ENCODE data around the gene TNFRSF14.

DNA sequence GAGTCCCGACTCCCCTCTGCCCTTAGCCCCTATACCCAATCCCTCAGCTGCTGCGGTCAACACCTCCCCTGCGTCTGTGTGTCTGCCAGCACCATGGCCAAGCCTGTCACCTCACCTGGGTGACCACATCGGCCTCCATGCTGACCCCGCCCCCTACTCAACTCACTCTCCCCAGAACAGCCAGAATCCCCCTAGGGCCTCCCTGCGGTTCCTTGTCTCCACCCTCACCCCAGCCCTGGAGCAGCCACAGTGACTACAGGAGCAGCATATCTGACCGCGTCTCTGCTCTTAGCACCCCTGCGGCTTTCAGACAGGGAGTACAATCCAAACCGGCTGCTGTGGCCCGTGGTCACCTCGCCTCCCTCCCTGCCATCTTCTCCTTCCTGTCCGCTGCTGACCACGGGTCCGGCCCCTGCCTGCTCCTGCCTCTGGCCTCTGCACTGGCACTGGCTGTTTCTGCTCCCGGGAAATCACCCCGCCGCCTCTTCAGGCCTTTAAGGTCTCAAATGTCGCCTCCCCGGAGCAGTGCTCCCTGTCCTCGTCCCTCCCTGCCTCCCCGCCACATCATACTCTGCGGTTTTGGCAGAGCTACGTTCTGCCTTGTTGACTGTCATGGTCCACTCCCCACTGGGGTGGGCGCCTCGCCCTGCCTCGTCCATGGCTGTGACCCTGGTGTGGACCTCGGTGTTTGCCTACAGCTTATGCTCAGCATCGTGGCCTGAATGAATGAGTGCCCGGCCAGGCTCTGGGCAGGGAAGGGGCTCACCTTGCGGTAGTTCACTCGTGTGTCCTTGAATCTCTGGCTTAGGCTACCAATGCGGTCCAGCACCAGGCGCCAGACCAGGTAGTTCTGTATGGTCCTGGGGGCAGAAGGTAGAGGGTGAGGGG is 41.5 kb downstream of the TNFRSF14 start:
- TF ChIP-seq EZH2phosphoT487 (IDR thresholded peaks at IDR 0.05; ENCODE audit: insufficient read depth, low read depth): no peak
- no peak for TF ChIP-seq EZH2 (IDR thresholded peaks at IDR 0.05; ENCODE audit: insufficient read depth, poor library complexity, severe bottlenecking)
